ENCODE data around the gene EFTUD2. TPM values are rescaled to one million over a fixed set of nuclear protein-coding genes. Genes with fewer than 3 reads are reported as not detected.
"Not testable (repeated sequence)": the region's sequence is repeated elsewhere in the genome, so short reads cannot be mapped to it uniquely, and the experiment has no call there.

EFTUD2 gene
- total RNA-seq, 1 experiment from 2014 or later, result 150 TPM

DNA sequence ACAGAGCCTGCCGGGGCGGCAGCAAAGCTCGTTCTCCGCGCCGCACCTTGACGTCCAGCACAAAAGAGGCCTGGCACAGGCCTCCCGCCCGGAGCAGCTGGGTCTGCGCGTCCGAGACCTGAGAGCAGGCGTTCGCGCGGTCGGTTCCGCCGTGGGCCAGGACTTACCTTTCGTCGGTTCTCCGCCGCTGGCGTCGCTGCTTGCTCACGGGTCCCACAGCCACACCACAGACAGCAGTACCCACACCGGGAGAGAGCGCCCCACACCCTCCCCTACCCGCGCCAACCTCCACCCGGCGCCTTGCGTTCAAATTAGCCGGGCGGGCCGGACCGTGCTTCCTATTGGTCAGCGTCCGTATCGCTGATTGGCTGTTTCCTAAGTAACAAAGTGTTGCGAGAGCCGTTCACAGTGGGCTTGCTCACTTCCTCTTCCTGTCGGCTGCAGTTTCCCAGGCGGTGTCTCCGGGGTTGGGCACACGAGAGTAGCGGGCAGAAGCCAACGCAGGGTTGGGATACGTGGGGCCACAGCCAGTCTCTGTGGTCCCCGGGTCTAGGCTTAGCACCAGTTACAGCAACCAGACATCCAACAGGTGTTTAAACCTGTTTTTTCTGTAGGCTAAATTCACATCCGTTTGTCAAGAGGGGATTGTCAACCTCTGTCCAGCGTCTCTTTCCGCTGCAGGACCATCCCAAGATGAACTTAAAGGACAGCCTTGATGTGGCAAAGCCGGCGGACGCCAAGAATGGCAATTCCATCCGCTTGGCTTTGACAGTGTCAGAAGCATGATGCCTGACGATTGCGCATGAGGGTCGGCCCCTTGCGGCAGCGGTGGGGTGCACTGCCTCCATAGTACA is 48.4 kb upstream of the EFTUD2 start, which contains the start of gene KIF18B (continued):
- TF ChIP-seq, protein P1, sequence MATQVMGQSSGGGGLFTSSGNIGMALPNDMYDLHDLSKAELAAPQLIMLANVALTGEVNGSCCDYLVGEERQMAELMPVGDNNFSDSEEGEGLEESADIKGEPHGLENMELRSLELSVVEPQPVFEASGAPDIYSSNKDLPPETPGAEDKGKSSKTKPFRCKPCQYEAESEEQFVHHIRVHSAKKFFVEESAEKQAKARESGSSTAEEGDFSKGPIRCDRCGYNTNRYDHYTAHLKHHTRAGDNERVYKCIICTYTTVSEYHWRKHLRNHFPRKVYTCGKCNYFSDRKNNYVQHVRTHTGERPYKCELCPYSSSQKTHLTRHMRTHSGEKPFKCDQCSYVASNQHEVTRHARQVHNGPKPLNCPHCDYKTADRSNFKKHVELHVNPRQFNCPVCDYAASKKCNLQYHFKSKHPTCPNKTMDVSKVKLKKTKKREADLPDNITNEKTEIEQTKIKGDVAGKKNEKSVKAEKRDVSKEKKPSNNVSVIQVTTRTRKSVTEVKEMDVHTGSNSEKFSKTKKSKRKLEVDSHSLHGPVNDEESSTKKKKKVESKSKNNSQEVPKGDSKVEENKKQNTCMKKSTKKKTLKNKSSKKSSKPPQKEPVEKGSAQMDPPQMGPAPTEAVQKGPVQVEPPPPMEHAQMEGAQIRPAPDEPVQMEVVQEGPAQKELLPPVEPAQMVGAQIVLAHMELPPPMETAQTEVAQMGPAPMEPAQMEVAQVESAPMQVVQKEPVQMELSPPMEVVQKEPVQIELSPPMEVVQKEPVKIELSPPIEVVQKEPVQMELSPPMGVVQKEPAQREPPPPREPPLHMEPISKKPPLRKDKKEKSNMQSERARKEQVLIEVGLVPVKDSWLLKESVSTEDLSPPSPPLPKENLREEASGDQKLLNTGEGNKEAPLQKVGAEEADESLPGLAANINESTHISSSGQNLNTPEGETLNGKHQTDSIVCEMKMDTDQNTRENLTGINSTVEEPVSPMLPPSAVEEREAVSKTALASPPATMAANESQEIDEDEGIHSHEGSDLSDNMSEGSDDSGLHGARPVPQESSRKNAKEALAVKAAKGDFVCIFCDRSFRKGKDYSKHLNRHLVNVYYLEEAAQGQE (IDR thresholded peaks at IDR 0.05; ENCODE audit: low read depth), result no peak
- peak; percentile 98 for TF ChIP-seq POLR2AphosphoS5 (IDR thresholded peaks at IDR 0.05; ENCODE audit: low read depth, low read length)
- no peak for TF ChIP-seq ZNF274 (IDR thresholded peaks at IDR 0.05; ENCODE audit: low read depth, low read length)
- no peak; the same call in 1 of the 2 replicates for TF ChIP-seq CEBPB (IDR thresholded peaks at IDR 0.05; ENCODE audit: low read depth)
- no peak for TF ChIP-seq EZH2 (IDR thresholded peaks at IDR 0.05)

DNA sequence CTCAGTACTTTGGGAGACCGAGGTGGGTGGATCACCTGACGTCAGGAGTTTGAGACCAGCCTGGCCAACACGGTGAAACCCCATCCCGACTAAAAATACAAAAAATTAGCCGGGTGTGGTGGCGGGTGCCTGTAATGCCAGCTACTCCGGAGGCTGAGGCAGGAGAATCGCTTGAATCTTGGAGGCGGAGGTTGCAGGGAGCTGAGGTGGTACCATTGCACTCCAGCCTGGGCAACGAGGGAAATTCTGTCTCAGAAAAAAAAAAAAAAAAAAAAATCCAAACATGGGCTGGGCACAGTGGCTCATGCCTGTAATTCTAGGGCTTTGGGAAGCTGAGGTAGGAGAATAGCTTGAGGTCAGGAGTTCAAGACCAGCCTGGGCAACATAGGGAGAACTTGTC is 46.4 kb upstream of the EFTUD2 start:
- H3K27ac ChIP-seq (ENCODE audit: low read depth, low read length); POLR2A ChIA-PET; H3K27me3 ChIP-seq (ENCODE audit: insufficient read depth, low read length); ATAC-seq; DNase-seq (ENCODE audit: low read depth, low spot score); BruUV-seq (replicated peaks); H2AFZ ChIP-seq (ENCODE audit: low read depth, low read length, poor library complexity, severe bottlenecking); intact Hi-C loops (cut with micrococcal nuclease); H3K9me2 ChIP-seq (ENCODE audit: insufficient read depth); H4K20me1 ChIP-seq (ENCODE audit: insufficient read depth); H3K9me3 ChIP-seq (ENCODE audit: control insufficient read depth in 1 of 2, insufficient read depth in 1 of 2, low read depth in 1 of 2, low read length in 2 of 2); RAD21 ChIA-PET (ENCODE audit: low non-redundant PET in 1 of 2, low total read pairs in 2 of 2, uncharacterized antibody in 2 of 2, unreplicated experiment in 2 of 2); H3K9ac ChIP-seq (ENCODE audit: low read length): not testable (repeated sequence)
- Histone ChIP-seq H3K4me1 (ENCODE audit: control insufficient read depth in 1 of 2, insufficient read depth in 2 of 2, low read length in 2 of 2) (peaks cover 16 to 49% of the 10 kb centered on the region in 2 experiments), H3K4me3 (replicated peaks in 1 of 2; ENCODE audit: low read depth in 1 of 2, low read length in 2 of 2) (peak overlapping the region in 1 of 2 experiments; percentile 92; a peak in 2 of 4 replicates), H3K79me2 (ENCODE audit: insufficient read depth, low read length) (peaks cover 70% of the 10 kb centered on the region), H3K4me2 (ENCODE audit: low read length) (peak overlapping the region; percentile 75), H3K36me3 (ENCODE audit: control insufficient read depth in 1 of 2, insufficient read depth in 2 of 2, low read length in 2 of 2) (peaks cover 2 to 33% of the 10 kb centered on the region in 2 experiments; a peak in 2 of 4 replicates)
- CTCF ChIA-PET, result interaction anchor here (0.7 kb wide), 1 partner anchor 609 kb away, joined by 3 read pairs; no protein-coding TSS in a partner anchor
